ENCODE data around the gene NMT2.

DNA sequence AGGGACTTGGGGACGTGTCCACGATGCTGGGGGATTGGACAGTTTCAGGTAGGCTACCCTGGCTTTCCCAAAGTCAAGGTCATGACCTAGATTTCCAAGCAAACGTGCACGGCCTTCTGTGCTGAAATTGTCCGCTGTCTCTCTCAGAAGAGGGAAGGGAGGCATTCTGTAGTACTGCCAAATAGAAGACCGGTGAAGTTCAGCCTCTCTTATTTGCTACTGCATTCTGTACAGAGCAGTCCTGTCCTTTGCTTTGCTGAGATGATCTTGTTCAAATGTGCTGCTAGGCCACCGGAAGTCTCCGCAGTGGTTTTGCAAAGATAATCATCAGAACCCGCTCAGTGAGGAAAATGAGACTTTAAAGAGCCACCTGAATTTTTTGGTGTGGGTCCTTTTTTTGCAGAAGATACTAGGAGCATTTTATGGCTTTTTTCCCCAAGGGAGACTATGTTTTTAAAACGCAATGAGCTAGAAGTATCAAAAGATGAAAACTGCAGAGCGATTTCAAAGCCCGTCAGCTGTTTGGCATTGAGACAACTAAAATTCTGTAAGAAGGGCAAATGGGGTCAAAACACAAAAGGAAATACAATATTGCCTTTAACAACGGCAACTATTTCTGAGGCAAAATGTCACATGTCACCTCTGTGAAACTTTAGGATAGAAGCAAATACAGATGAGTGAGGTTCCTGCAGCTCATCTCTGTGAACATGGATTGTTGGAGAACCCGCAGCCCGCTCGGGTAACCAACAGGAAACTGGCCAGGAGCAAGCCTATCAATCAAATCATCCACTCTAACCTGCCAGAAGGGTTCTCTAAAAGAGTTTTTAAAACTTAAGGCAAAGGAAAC is 1.3 kb upstream of the NMT2 start:
- TF ChIP-seq, protein P1, sequence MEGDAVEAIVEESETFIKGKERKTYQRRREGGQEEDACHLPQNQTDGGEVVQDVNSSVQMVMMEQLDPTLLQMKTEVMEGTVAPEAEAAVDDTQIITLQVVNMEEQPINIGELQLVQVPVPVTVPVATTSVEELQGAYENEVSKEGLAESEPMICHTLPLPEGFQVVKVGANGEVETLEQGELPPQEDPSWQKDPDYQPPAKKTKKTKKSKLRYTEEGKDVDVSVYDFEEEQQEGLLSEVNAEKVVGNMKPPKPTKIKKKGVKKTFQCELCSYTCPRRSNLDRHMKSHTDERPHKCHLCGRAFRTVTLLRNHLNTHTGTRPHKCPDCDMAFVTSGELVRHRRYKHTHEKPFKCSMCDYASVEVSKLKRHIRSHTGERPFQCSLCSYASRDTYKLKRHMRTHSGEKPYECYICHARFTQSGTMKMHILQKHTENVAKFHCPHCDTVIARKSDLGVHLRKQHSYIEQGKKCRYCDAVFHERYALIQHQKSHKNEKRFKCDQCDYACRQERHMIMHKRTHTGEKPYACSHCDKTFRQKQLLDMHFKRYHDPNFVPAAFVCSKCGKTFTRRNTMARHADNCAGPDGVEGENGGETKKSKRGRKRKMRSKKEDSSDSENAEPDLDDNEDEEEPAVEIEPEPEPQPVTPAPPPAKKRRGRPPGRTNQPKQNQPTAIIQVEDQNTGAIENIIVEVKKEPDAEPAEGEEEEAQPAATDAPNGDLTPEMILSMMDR (conservative IDR thresholded peaks at IDR 0.05; ENCODE audit: low read depth, low read length), result no peak
- TF ChIP-seq EZH2 (IDR thresholded peaks at IDR 0.05; ENCODE audit: borderline replicate concordance, low read depth, low read length, poor library complexity, severe bottlenecking), result no peak
